Sigmoid colon (tissue), 7 donors: ENCODE measurements around the gene PHLDB1. TPM values are rescaled to one million over a fixed set of nuclear protein-coding genes. Genes with fewer than 3 reads are reported as not detected.
A peak's percentile ranks its signal among the peaks of the same experiment; 100 is the strongest.
"Not testable (repeated sequence)": the region's sequence is repeated elsewhere in the genome, so short reads cannot be mapped to it uniquely, and the experiment has no call there.

Experiments
- DNase-seq: peaks from one replicate; pipeline ENCODE4 v3.0.0-alpha.2; 2019
- H3K27ac ChIP-seq, 4 donors: fragments of 200-600 bp; sonication (generic); one replicate each; pipeline ENCODE4 v1.5.1; 2016 to 2019; ENCODE audit warnings: mild to moderate bottlenecking in 1 of 4
- H3K27me3 ChIP-seq, 3 donors: fragments of 200-600 bp; sonication (generic); one replicate each; pipeline ENCODE4 v1.5.1; 2019; ENCODE audit warnings: mild to moderate bottlenecking in 1 of 3
- H3K36me3 ChIP-seq, 4 donors: fragments of 200-600 bp; sonication (generic); one replicate each; pipeline ENCODE4 v1.5.1; 2016 to 2019
- H3K4me1 ChIP-seq, 4 donors: fragments of 200-600 bp; sonication (generic); one replicate each; pipeline ENCODE4 v1.5.1; 2017 to 2019
- H3K4me3 ChIP-seq, 4 donors: fragments of 200-600 bp; sonication (generic); one replicate each; pipeline ENCODE4 v1.5.1; 2017 to 2019; ENCODE audit warnings: mild to moderate bottlenecking in 2 of 4, moderate library complexity in 1 of 4
- H3K9me3 ChIP-seq, 4 donors: fragments of 200-600 bp in 3 of 4; sonication (generic) in 3 of 4; one replicate each; pipeline versions ENCODE4 v1.5.1 to v1.6.1; 2013 to 2019
- CTCF ChIP-seq, 4 experiments: fragments of 450-650 bp in 3 of 4; fragments of 200-600 bp in 1 of 4; IDR thresholded peaks; one replicate each; pipeline ENCODE4 v1.5.1; 2016 to 2019; ENCODE audit warnings: antibody characterized with exemption in 4 of 4, mild to moderate bottlenecking in 3 of 4, moderate library complexity in 2 of 4
- EP300 ChIP-seq, 4 donors: sonication (generic); formaldehyde crosslinking; IDR thresholded peaks; one replicate each; pipeline ENCODE4 v1.6.1; 2017; ENCODE audit warnings: antibody characterized with exemption in 4 of 4
- POLR2A ChIP-seq, 2 donors: fragments of 450-650 bp; IDR thresholded peaks; one replicate each; pipeline ENCODE4 v1.6.1; 2016; ENCODE audit warnings: antibody characterized with exemption in 2 of 2, mild to moderate bottlenecking in 2 of 2, moderate library complexity in 2 of 2
- POLR2AphosphoS5 ChIP-seq, 4 donors: sonication (generic); formaldehyde crosslinking; IDR thresholded peaks; one replicate each; pipeline ENCODE4 v1.6.1; 2017; ENCODE audit warnings: antibody characterized with exemption in 4 of 4
- WGBS, 2 donors: extraction: QIAGEN DNeasy Blood & Tissue Kit; methylation state at CpG; one replicate each; pipeline ENCODE4 v1.1.7; 2013; 5-methylcytosine and 5-hydroxymethylcytosine counted together
- intact Hi-C: fragments of 100-400 bp; cut with DNase I; formaldehyde crosslinking; loops from one replicate; pipeline ENCODE4 v1.15.1; 2023
- polyA plus RNA-seq, 3 donors: library from polyadenylated mRNA; stranded (reverse); fragments of 200-250 nt; gene quantifications; one replicate each; pipeline ENCODE4 v1.2.3, GENCODE V29; 2013
- total RNA-seq, 4 donors: library from RNA; depleted of rRNA; stranded (reverse); fragments of >200 nt; gene quantifications; one replicate each; pipeline ENCODE4 v1.1.0, GENCODE V29; 2016
- donor health status: healthy with polysubstance abuse.
- donor health status: Bipolar disorder and iron deficiency.
- donor health status: healthy.

Gene PHLDB1
- total and polyA plus RNA-seq, 7 donors = 33.6 to 126 (median 51.8) TPM

DNA sequence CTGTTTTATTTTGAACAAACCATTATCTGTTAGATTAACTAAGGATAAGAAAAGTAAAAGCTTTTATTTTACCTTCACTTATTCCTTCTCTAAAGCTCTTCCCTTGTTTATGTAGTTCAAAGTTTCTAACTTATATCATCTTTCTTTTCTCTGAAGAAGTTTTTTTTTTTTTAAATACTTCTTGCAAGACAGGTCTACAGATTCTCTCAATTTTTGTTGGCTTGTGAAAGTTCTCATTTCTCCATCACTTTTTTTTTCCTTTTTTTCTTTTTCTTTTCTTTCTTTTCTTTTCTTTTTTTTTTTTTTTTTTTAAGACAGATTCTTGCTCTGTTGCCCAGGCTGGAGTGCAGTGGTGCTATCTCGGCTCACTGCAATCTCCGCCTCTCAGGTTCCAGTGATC is 76.8 kb downstream of the PHLDB1 start:
- Histone ChIP-seq H3K4me1 (peaks cover 0 to 2% (median 2%) of the 10 kb centered on the region in 4 donors), H3K27ac (no peak overlapping the region), H3K36me3 (no peaks in the 10 kb centered on the region), H3K4me3 (no peak overlapping the region), H3K27me3 (no peaks in the 10 kb centered on the region), H3K9me3 (no peaks in the 10 kb centered on the region)
- 85 to 88% methylated on average over 2 of the region's 2 CpGs for WGBS, 2 donors
- intact Hi-C loops = no loop called here
- no peak for TF ChIP-seq CTCF (IDR thresholded peaks at IDR 0.05)
- no peak for DNase-seq

GRCh38 chr11:118687906-118688305 is 80.5 kb downstream of the PHLDB1 start:
- no peaks in the 10 kb centered on the region for H3K36me3 ChIP-seq
- no peak overlapping the region for H3K27ac ChIP-seq
- H3K4me1 ChIP-seq = peaks cover 0 to 19% (median 17%) of the 10 kb centered on the region in 4 donors
- intact Hi-C loops = no loop called here
- DNase-seq = no peak
- TF ChIP-seq EP300 (IDR thresholded peaks at IDR 0.05) (no peak), POLR2AphosphoS5 (IDR thresholded peaks at IDR 0.05) (no peak), CTCF (IDR thresholded peaks at IDR 0.05) (no peak), POLR2A (IDR thresholded peaks at IDR 0.05) (no peak)
- H3K27me3 ChIP-seq = no peaks in the 10 kb centered on the region
- H3K9me3 ChIP-seq = no peaks in the 10 kb centered on the region
- 88 to 94% methylated on average over 5 of the region's 5 CpGs for WGBS, 2 donors
- H3K4me3 ChIP-seq = no peak overlapping the region

- H3K36me3 ChIP-seq, DNase-seq, H3K27me3 ChIP-seq, intact Hi-C loops, H3K9me3 ChIP-seq, H3K4me3 ChIP-seq, H3K27ac ChIP-seq: not testable (repeated sequence)
- peaks cover 0 to 19% (median 17%) of the 10 kb centered on the region in 4 donors for H3K4me1 ChIP-seq
- 64 to 65% methylated on average over 10 of the region's 10 CpGs for WGBS, 2 donors
Measured at GRCh38 chr11:118688339-118688738, 80.9 kb downstream of the PHLDB1 start.

GRCh38 chr11:118688851-118689502 is 81.6 kb downstream of the PHLDB1 start:
- Histone ChIP-seq H3K4me3 (peak overlapping the region in 2 of 4 donors; percentile 42 to 49), H3K4me1 (peaks cover 0 to 19% (median 17%) of the 10 kb centered on the region in 4 donors), H3K36me3 (no peaks in the 10 kb centered on the region), H3K27ac (peak overlapping the region in 3 of 4 donors; percentile 73 to 82 (median 74)), H3K27me3 (no peaks in the 10 kb centered on the region), H3K9me3 (no peaks in the 10 kb centered on the region)
- no peak for DNase-seq
- intact Hi-C loops = loop anchor here (1.0 kb wide), 1 partner anchor 267 kb away; the partner anchor contains the start of gene UPK2
- no peak for TF ChIP-seq POLR2AphosphoS5 (IDR thresholded peaks at IDR 0.05)
- TF ChIP-seq CTCF (IDR thresholded peaks at IDR 0.05) = no peak
- TF ChIP-seq EP300 (IDR thresholded peaks at IDR 0.05) = no peak
- 92 to 94% methylated on average over 41 of the region's 41 CpGs for WGBS, 2 donors

- H3K27me3 ChIP-seq = no peaks in the 10 kb centered on the region
- no peaks in the 10 kb centered on the region for H3K9me3 ChIP-seq
- H3K4me1 ChIP-seq = peaks cover 0 to 19% (median 17%) of the 10 kb centered on the region in 4 donors
- intact Hi-C loops = loop anchor here (1.0 kb wide), 1 partner anchor 267 kb away; the partner anchor contains the start of gene UPK2
- TF ChIP-seq POLR2AphosphoS5 (IDR thresholded peaks at IDR 0.05) = no peak
- no peak for TF ChIP-seq EP300 (IDR thresholded peaks at IDR 0.05)
- TF ChIP-seq CTCF (IDR thresholded peaks at IDR 0.05) = no peak
- DNase-seq = no peak
- 13 to 20% methylated on average over 9 of the region's 9 CpGs for WGBS, 2 donors
- H3K27ac ChIP-seq = peak overlapping the region; percentile 73 to 82 (median 76)
- H3K4me3 ChIP-seq = peak overlapping the region in 3 of 4 donors; percentile 42 to 50 (median 49)
- H3K36me3 ChIP-seq = no peaks in the 10 kb centered on the region
Measured at GRCh38 chr11:118689503-118689851, 82.1 kb downstream of the PHLDB1 start.
